Measurements from ENCODE around the gene CCNB2. TPM values are rescaled to one million over a fixed set of nuclear protein-coding genes. Genes with fewer than 3 reads are reported as not detected.

CCNB2 gene
- total RNA-seq, 6 experiments from 2014 or later, result 27.7 to 61.5 (median 55.6) TPM

- H3K27ac Mint-ChIP-seq, result no peak overlapping the region
Measured at GRCh38 chr15:59166601-59167265, 61.8 kb downstream of the CCNB2 start.

GRCh38 chr15:59168536-59168935 is 63.6 kb downstream of the CCNB2 start:
- Mint-ChIP-seq H3K4me3 (peak overlapping the region; percentile 82; the same call in 1 of the 2 replicates), H3K4me1 (ENCODE audit: low read depth) (peaks cover 55% of the 10 kb centered on the region), H3K9me3 (no peaks in the 10 kb centered on the region), H3K36me3 (ENCODE audit: low read depth) (peaks cover 44% of the 10 kb centered on the region), H3K27me3 (ENCODE audit: insufficient read depth) (peaks cover 3% of the 10 kb centered on the region), H3K27ac (peak overlapping the region; percentile 99)
- peak; percentile 37 for DNase-seq
- TF ChIP-seq CTCF (IDR thresholded peaks at IDR 0.05), result no peak

More at GRCh38 chr15:59166601-59167265, 61.8 kb downstream of the CCNB2 start:
- no peak for TF ChIP-seq CTCF (IDR thresholded peaks at IDR 0.05)
- peaks cover 53% of the 10 kb centered on the region for H3K4me1 Mint-ChIP-seq (ENCODE audit: low read depth)
- peaks cover 35% of the 10 kb centered on the region for H3K36me3 Mint-ChIP-seq (ENCODE audit: low read depth)
- no peak overlapping the region for H3K4me3 Mint-ChIP-seq
- DNase-seq, result no peak
- no peaks in the 10 kb centered on the region for H3K9me3 Mint-ChIP-seq
- H3K27me3 Mint-ChIP-seq (ENCODE audit: insufficient read depth), result peaks cover 3% of the 10 kb centered on the region

- peaks cover 63% of the 10 kb centered on the region for H3K4me1 Mint-ChIP-seq (ENCODE audit: low read depth)
- peak overlapping the region; percentile 82 for H3K4me3 Mint-ChIP-seq
- H3K36me3 Mint-ChIP-seq (ENCODE audit: low read depth), result peaks cover 50% of the 10 kb centered on the region
- H3K9me3 Mint-ChIP-seq, result no peaks in the 10 kb centered on the region
- H3K27me3 Mint-ChIP-seq (ENCODE audit: insufficient read depth), result peaks cover 3% of the 10 kb centered on the region
- TF ChIP-seq CTCF (IDR thresholded peaks at IDR 0.05), result no peak
- peak; percentile 85 for DNase-seq
- H3K27ac Mint-ChIP-seq, result peak overlapping the region; percentile 99
Measured at GRCh38 chr15:59169251-59169708, 64.3 kb downstream of the CCNB2 start.

- Mint-ChIP-seq H3K27me3 (ENCODE audit: insufficient read depth) (peaks cover 1% of the 10 kb centered on the region), H3K36me3 (ENCODE audit: low read depth) (peaks cover 42% of the 10 kb centered on the region), H3K4me1 (ENCODE audit: low read depth) (peaks cover 73% of the 10 kb centered on the region), H3K27ac (peak overlapping the region; percentile 99), H3K9me3 (no peaks in the 10 kb centered on the region), H3K4me3 (peak overlapping the region; percentile 82)
- DNase-seq, result peak; percentile 86
- no peak for TF ChIP-seq CTCF (IDR thresholded peaks at IDR 0.05)
Measured at GRCh38 chr15:59170295-59171066, 65.5 kb downstream of the CCNB2 start.

GRCh38 chr15:59171067-59171397 is 66.1 kb downstream of the CCNB2 start:
- DNase-seq, result no peak
- Mint-ChIP-seq H3K4me1 (ENCODE audit: low read depth) (peaks cover 73% of the 10 kb centered on the region), H3K4me3 (no peak overlapping the region; the same call in 1 of the 2 replicates), H3K27me3 (ENCODE audit: insufficient read depth) (peaks cover 1% of the 10 kb centered on the region), H3K9me3 (no peaks in the 10 kb centered on the region), H3K27ac (peak overlapping the region; percentile 99), H3K36me3 (ENCODE audit: low read depth) (peaks cover 38% of the 10 kb centered on the region)
- TF ChIP-seq CTCF (IDR thresholded peaks at IDR 0.05), result no peak
